ENCODE results near the gene SNRNP40.

Gene SNRNP40

DNA sequence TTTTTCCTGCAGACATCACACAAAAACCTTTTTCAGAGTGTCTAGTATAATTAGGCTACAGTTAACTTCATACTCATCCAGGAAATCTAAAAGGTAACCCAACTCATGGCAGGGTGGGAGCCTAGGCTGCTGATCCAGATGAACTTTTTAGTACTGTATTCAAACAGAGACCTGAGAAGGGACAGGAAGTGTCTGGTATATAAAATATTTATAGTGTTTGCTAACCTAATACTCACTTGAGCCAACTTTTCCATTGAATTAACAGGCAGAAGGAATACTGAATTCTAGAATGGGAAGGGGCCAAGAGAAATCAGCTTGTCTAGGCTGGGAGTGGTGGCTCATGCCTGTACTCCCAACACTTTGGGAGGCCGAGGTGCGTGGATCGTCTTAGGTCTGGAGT, 34.7 kb downstream of the SNRNP40 start:
- DNase-seq (ENCODE audit: low spot score in 2 of 2) = no peak
- Mint-ChIP-seq H3K9me3 (no peaks in the 10 kb centered on the region), H3K36me3 (peaks cover 44% of the 10 kb centered on the region), H3K27me3 (no peaks in the 10 kb centered on the region), H3K27ac (no peak overlapping the region), H3K4me3 (no peak overlapping the region), H3K4me1 (no peaks in the 10 kb centered on the region)
- no peak for ATAC-seq (ENCODE audit: low read depth)

DNA sequence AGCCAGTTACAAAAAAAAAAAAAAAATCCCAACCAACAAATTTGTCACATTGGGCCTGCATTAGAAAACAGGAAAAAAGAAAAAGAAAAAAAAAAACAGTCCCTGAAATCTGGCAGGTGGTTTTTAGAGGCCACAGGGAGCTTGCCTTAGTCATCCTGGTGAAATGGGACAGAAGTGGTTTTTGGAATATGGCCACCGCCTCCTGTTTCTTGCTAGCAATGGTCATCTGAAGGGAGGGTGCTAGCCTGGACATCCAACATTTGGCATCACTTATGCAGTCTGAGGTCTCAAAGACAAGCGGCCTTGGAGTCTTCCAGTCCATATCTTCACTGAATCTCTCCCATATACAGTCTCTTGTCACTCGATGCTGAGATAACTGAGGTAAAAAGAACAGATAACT, 36.8 kb downstream of the SNRNP40 start:
- no peak overlapping the region for H3K27ac Mint-ChIP-seq
- H3K4me1 Mint-ChIP-seq = no peaks in the 10 kb centered on the region
- no peaks in the 10 kb centered on the region for H3K9me3 Mint-ChIP-seq
- no peak for ATAC-seq (ENCODE audit: low read depth)
- no peaks in the 10 kb centered on the region for H3K27me3 Mint-ChIP-seq
- DNase-seq (ENCODE audit: low spot score in 2 of 2) = no peak
- no peak overlapping the region for H3K4me3 Mint-ChIP-seq
- H3K36me3 Mint-ChIP-seq = peaks cover 34% of the 10 kb centered on the region

DNA sequence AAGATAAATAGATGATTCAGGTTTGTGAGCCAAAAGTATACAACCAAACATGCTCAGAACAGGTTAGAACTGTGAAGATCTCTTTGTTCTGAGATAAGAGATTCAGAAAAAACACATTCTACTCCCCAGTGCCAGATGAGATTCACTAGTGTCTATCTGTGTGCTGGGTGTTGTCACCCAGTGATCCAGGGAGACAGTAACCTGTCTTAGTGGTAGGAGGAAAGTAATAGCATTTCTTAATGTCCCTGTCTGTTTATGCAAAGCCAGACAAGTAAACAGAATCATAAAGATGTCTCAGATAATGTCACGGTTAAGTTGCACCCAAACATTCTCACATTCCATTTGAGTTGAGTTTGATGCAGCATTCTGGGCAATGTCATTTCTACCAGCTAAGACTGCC, 38.0 kb downstream of the SNRNP40 start:
- ATAC-seq (ENCODE audit: low read depth) = no peak
- no peak overlapping the region for H3K4me3 Mint-ChIP-seq
- no peak overlapping the region for H3K27ac Mint-ChIP-seq
- H3K27me3 Mint-ChIP-seq = no peaks in the 10 kb centered on the region
- H3K4me1 Mint-ChIP-seq = no peaks in the 10 kb centered on the region
- no peak for DNase-seq (ENCODE audit: low spot score in 2 of 2)
- no peaks in the 10 kb centered on the region for H3K9me3 Mint-ChIP-seq
- peaks cover 31% of the 10 kb centered on the region for H3K36me3 Mint-ChIP-seq

DNA sequence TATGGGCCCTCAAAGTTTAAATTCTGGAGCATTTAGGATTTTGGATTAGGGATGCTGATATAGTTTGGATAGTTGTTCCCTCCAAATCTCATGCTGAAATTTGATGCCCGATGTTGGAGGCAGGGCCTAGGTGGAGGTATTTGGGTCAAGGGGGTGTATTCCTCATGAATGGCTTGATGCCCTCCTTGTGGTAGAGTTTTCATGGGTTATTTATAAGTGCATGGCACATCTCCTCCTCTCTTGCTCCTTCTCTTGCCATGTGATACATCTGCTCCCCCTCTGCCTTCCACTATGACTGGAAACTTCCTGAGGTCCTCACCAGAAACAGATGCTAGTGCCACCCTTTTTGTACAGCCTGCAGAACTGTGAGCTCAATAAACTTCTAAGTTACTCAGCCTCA, 39.4 kb downstream of the SNRNP40 start:
- no peak overlapping the region for H3K27ac Mint-ChIP-seq

DNA sequence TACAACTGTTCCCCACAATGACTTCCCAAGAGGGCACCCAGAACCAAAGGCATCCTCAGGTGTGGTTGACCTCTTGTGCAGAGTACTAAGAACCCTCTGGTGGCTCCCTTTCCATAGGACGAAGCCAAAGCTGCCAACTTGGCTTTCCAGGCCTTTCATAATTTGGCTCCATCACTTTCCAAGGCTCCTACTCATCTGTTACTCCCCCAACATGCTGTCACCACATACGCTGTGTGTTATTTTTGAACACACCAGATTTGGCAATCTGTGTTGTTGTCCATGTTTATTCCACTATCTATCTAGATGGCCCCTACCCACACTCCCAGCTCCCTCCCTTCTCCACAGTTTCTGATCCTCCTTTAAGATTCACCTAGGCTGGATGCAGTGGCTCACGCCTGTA, 46.7 kb downstream of the SNRNP40 start:
- Mint-ChIP-seq H3K27me3 (no peaks in the 10 kb centered on the region), H3K27ac (no peak overlapping the region), H3K4me3 (no peak overlapping the region), H3K9me3 (no peaks in the 10 kb centered on the region), H3K36me3 (peaks cover 1% of the 10 kb centered on the region), H3K4me1 (peaks cover 2% of the 10 kb centered on the region)
- DNase-seq (ENCODE audit: low spot score in 2 of 2) (no peak), ATAC-seq (ENCODE audit: low read depth) (no peak)

More for the DNA sequence above, 39.4 kb downstream of the SNRNP40 start:
- ATAC-seq (ENCODE audit: low read depth) = no peak
- no peaks in the 10 kb centered on the region for H3K27me3 Mint-ChIP-seq
- no peak overlapping the region for H3K4me3 Mint-ChIP-seq
- peaks cover 29% of the 10 kb centered on the region for H3K36me3 Mint-ChIP-seq
- H3K4me1 Mint-ChIP-seq = no peaks in the 10 kb centered on the region
- no peaks in the 10 kb centered on the region for H3K9me3 Mint-ChIP-seq
- DNase-seq (ENCODE audit: low spot score in 2 of 2) = no peak

DNA sequence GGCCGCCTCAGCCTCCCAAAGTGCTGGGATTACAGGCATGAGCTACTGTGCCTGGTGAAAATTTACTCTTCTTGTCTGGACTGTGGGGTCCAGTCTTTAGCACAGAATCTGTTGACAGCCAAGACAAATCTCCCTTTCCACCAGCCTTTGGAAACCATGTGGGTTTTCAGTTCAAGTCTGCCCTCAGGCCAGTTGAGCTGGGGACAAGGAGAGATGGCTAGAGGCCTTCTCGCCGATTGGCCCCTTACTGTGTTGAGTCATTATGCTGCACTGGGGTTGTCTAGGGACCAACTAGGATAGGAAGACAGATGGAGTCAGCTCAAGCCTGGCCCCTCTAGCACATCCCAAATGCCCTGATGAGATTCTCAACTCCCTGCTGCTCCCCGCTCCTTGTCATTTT, 48.3 kb downstream of the SNRNP40 start:
- Mint-ChIP-seq H3K9me3 (no peaks in the 10 kb centered on the region), H3K4me3 (no peak overlapping the region), H3K27ac (no peak overlapping the region), H3K4me1 (peaks cover 2% of the 10 kb centered on the region), H3K36me3 (peaks cover 1% of the 10 kb centered on the region), H3K27me3 (no peaks in the 10 kb centered on the region)
- DNase-seq (ENCODE audit: low spot score in 2 of 2) (no peak), ATAC-seq (ENCODE audit: low read depth) (no peak)

DNA sequence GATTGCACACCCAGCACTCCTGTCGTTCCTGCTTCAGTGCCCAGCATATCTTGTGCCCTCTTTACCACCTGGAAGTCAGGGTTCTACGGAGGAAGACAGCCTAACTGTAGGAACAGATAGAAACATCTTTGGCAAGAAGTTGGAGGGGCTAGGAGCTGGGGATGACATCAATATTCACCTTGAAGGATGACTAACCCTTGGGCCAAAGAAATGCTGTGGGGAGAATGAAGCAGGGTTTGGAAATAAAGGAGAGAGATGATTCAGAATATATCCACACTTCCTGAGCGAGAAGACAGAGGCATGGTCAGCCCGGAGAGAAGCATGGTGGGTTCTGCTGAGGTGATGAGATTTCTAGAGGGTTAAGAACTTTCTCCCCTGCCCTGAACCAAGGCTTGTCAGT, 52.3 kb downstream of the SNRNP40 start:
- no peak overlapping the region for H3K4me3 Mint-ChIP-seq
- no peaks in the 10 kb centered on the region for H3K36me3 Mint-ChIP-seq
- H3K9me3 Mint-ChIP-seq = no peaks in the 10 kb centered on the region
- H3K27me3 Mint-ChIP-seq = peaks cover 8% of the 10 kb centered on the region
- no peak for DNase-seq (ENCODE audit: low spot score in 2 of 2)
- no peak overlapping the region for H3K27ac Mint-ChIP-seq
- peaks cover 6% of the 10 kb centered on the region for H3K4me1 Mint-ChIP-seq
- no peak for ATAC-seq (ENCODE audit: low read depth)

DNA sequence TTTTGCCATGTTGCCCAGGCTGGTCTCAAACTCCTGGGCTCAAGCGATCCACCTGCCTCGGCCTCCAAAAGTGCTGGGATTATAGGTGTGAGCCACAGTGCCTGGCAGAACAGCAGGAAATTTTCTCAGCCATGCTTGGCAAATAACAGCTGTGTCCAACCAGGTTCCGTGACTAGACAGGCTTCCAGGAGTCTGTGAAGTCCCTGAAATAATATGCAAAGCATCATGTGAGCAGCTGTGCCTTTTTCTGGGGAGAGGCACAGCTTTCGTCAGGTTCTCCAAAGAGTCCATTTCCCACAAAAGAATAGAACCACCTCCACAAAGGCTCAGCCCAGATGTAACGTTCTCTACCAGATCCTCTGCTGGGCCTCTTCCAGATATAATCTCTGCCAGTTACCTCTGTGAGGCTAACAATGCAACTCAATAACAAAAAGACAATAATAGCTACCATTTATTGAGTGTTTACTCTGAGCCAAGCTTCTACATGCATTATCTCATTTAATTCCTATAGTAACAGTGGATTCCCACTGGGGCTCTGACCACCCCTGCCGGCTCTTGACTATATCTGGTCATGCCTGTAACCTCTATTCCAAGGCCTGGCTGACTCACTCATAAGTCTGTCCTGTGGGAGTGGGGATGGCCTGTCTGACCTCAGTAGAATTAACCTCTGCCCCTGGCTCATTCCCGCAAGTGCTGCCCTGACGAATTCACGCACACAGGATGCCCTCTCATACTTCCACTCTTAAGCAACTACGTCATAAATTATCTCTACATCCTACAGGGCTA, 52.9 kb downstream of the SNRNP40 start:
- H3K4me1 Mint-ChIP-seq = peaks cover 12% of the 10 kb centered on the region
- DNase-seq (ENCODE audit: low spot score in 2 of 2) (no peak), ATAC-seq (ENCODE audit: low read depth) (no peak)
- peaks cover 2% of the 10 kb centered on the region for H3K36me3 Mint-ChIP-seq
- H3K27me3 Mint-ChIP-seq = peaks cover 13% of the 10 kb centered on the region
- no peak overlapping the region for H3K4me3 Mint-ChIP-seq
- H3K27ac Mint-ChIP-seq = no peak overlapping the region
- no peaks in the 10 kb centered on the region for H3K9me3 Mint-ChIP-seq

DNA sequence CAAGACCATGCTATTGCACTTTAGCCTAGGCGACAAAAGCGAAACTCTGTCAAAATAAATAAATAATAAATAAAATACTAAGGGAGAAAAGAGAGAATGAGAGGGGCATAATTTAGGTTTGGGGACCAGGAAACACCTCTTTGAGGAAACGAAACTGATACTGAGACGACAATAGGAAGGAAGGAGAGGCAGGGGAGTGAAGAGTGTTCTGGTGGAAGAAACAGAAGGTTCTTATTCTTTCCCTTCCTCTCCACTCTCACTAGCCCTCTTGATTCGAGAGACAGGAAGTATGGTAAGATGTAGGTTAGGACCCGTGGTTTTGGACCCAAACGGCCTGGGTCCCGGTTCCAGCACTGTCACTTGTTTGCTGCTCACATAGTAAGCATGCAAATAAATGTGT, 55.3 kb downstream of the SNRNP40 start:
- H3K27me3 Mint-ChIP-seq = peaks cover 22% of the 10 kb centered on the region
- ATAC-seq (ENCODE audit: low read depth) = peak; percentile 66
- H3K9me3 Mint-ChIP-seq = no peaks in the 10 kb centered on the region
- no peak for DNase-seq (ENCODE audit: low spot score in 2 of 2)
- H3K36me3 Mint-ChIP-seq = peaks cover 2% of the 10 kb centered on the region
- H3K27ac Mint-ChIP-seq = no peak overlapping the region
- H3K4me3 Mint-ChIP-seq = no peak overlapping the region
- H3K4me1 Mint-ChIP-seq = peaks cover 11% of the 10 kb centered on the region

DNA sequence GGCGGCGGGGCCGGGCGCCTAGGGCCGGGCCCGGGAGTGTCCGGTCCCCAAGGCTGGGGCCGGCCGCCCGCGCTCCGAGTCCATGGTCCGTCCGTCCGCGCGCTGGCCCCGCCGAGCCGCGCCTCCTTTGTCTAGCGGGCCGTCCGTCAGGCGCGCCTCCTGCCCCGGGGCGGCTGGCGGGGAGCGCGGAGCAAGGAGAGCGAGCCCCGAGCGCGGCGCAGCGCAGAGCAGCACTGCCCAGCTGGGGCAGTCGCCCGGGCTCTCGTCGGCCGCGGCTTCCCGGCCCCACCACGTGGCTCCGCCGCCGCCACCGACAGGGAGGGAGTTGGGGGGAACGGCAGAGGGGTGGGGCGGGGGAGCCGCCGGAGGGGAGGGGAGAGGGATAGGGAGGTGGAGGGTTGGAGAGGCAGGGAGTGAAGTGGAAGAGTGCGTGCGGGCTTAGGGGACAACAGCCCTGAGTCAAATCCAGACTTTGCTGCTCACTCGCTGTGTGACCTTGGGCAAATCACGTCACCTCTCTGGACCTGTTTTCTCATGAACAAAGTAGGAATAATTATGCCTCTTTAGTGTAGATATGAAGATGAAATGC, 56.8 kb downstream of the SNRNP40 start, which contains the start of gene NKAIN1:
Gene NKAIN1, minus strand, starts transcription at position 235 of the 589 bp plus-strand sequence. CDS start 340 bp downstream, outside the sequence.
- Mint-ChIP-seq H3K9me3 (no peaks in the 10 kb centered on the region), H3K4me1 (peaks cover 11% of the 10 kb centered on the region), H3K27me3 (peaks cover 30% of the 10 kb centered on the region), H3K36me3 (peaks cover 2% of the 10 kb centered on the region), H3K4me3 (peak within 1 kb of the TSS; percentile 68), H3K27ac (no peak within 1 kb of the TSS)
- DNase-seq (ENCODE audit: low spot score in 2 of 2) = no peak
- ATAC-seq (ENCODE audit: low read depth) = no peak

DNA sequence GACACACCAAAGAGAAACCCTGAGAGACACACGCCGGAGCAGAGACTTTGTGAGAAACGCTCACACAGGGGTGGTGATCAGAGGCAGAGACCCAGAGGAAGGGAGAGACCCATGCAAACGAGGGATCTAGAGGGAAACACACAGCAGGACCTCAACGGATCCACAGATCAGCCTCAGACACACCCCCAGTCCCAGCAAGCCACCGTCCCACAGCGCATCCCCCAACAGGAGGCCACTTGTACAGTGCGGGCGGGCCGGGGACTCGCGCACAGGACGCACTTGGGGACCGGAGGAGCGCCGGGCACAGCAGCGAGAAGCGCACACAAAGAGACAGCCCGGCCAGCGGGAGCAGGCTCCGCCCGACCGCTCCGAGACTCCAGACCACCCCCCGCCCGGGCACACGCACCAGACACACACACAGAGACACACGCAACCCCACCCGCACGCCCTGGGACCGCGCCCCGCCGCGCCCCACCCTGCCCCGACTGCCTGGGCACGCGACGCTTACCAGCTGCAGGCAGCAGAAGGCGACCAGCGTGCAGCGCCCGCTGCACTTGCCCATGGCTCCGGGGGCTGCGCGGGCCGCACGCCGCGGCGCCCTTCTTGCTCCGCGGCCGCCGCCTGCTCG, 57.5 kb downstream of the SNRNP40 start:
- no peaks in the 10 kb centered on the region for H3K9me3 Mint-ChIP-seq

DNA sequence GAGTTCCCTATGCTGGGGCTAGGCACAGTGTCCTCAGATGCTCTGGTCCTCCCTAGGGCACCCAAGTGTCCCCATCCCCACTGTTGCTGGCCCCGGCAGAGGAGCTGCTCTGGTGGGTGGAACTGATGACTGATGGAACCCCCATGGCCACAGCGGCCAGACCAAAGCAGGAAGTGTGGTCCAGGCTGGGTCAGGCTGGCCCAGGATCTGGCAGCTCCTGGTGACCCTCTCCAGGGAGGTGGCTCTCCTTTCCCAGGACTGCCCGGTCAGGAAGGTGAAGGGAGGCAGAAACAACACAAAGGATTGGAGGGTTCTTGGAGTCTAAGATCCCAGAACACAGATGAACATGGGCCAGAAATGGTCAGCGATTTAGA, 58.0 kb downstream of the SNRNP40 start:
- Mint-ChIP-seq H3K4me1 (peaks cover 11% of the 10 kb centered on the region), H3K27me3 (peaks cover 35% of the 10 kb centered on the region), H3K4me3 (peak overlapping the region; percentile 68), H3K27ac (no peak overlapping the region), H3K9me3 (no peaks in the 10 kb centered on the region), H3K36me3 (peaks cover 2% of the 10 kb centered on the region)
- no peak for ATAC-seq (ENCODE audit: low read depth)
- DNase-seq (ENCODE audit: low spot score in 2 of 2) = no peak

More for the DNA sequence above, 57.5 kb downstream of the SNRNP40 start:
- Mint-ChIP-seq H3K4me3 (peak overlapping the region; percentile 68), H3K4me1 (peaks cover 11% of the 10 kb centered on the region), H3K27me3 (peaks cover 34% of the 10 kb centered on the region), H3K36me3 (peaks cover 2% of the 10 kb centered on the region), H3K27ac (no peak overlapping the region)
- DNase-seq (ENCODE audit: low spot score in 2 of 2) (no peak), ATAC-seq (ENCODE audit: low read depth) (peak; percentile 27)

DNA sequence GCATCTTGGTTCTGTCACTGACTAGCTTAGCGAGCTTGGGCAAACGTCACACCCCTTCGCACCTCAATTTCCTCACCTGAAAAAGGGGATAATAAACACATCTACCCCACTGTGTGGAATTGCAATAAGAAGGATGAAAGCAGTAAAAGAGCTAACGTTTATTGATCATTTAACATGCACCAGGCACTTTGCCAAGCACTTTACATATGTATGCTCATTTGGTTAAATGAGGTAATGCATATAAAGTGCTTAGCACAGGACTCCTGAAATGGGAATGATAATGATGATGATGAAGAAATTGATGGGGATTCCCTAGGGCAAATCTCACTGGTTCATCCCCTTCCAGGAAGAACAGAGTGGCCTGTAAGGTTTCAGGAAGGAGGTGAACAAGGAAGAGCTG, 61.7 kb downstream of the SNRNP40 start:
- H3K4me3 Mint-ChIP-seq = no peak overlapping the region
- ATAC-seq (ENCODE audit: low read depth) = no peak
- H3K27ac Mint-ChIP-seq = no peak overlapping the region
- H3K9me3 Mint-ChIP-seq = no peaks in the 10 kb centered on the region
- H3K36me3 Mint-ChIP-seq = peaks cover 2% of the 10 kb centered on the region
- H3K27me3 Mint-ChIP-seq = peaks cover 28% of the 10 kb centered on the region
- DNase-seq (ENCODE audit: low spot score in 2 of 2) = no peak
- H3K4me1 Mint-ChIP-seq = peaks cover 8% of the 10 kb centered on the region

DNA sequence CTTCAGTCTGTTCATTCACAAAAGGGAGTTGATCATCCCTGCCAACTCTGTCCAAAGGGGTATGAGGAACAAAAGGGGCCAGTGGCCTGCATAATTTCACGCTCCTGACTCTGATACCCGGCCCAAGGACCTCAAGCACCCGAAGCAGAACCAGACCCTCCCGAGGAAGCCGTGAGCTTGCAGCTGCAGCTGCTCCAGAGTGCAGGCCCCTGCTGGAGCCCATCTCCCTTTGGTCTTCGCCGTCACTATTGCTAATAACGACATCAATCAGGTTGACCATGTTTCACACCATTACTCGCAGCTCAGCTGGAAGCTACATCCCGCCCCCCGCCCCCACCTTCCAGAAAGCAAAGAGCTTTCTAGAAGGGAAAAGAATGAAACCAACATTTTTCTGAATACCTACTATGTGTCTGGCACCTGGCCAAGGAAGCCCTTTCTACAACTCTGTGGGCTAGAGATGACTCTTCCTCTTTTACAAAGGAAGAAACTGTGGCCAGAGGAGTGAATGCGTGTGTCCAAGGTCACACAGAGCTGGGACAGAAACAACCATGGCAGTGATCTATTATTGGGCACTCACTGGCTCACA, 62.4 kb downstream of the SNRNP40 start:
- Mint-ChIP-seq H3K9me3 (no peaks in the 10 kb centered on the region), H3K4me3 (no peak overlapping the region), H3K27ac (no peak overlapping the region), H3K36me3 (peaks cover 2% of the 10 kb centered on the region), H3K4me1 (peaks cover 7% of the 10 kb centered on the region), H3K27me3 (peaks cover 28% of the 10 kb centered on the region)
- DNase-seq (ENCODE audit: low spot score in 2 of 2) (no peak), ATAC-seq (ENCODE audit: low read depth) (no peak)
